Nephron (organoid): ENCODE results near the gene SLC8A1.

Experiments
- H3K27ac Mint-ChIP-seq, 3 experiments: 2 replicates each; pipeline ENCODE4 v1.8.0; 2020; ENCODE audit warnings: mixed read lengths in 3 of 3, mild to moderate bottlenecking in 2 of 3, moderate library complexity in 1 of 3
- H3K27me3 Mint-ChIP-seq: 2 replicates; pipeline ENCODE4 v1.8.0; 2021; ENCODE audit warnings: low read depth, mild to moderate bottlenecking, moderate library complexity, mixed read lengths
- H3K36me3 Mint-ChIP-seq: 2 replicates; pipeline ENCODE4 v1.8.0; 2020; ENCODE audit warnings: low read depth, mixed read lengths
- H3K4me1 Mint-ChIP-seq: 2 replicates; pipeline ENCODE4 v1.8.0; 2020; ENCODE audit warnings: mixed read lengths
- H3K4me3 Mint-ChIP-seq, 3 experiments: 2 replicates each; pipeline ENCODE4 v1.8.0; 2020; ENCODE audit warnings: mild to moderate bottlenecking in 3 of 3, mixed read lengths in 3 of 3, moderate library complexity in 2 of 3
- H3K9me3 Mint-ChIP-seq: 2 replicates; pipeline ENCODE4 v1.8.0; 2020; ENCODE audit warnings: mixed read lengths
- CTCF ChIP-seq, 3 experiments: fragments of 200-600 bp; sonication (generic); IDR thresholded peaks; one replicate each; pipeline ENCODE4 v1.5.0; 2021; ENCODE audit warnings: antibody characterized with exemption in 3 of 3; ENCODE audit not compliant: unreplicated experiment in 3 of 3

SLC8A1 gene

GRCh38 chr2:40108851-40109250 lies 343.0 kb downstream of the SLC8A1 start:
- H3K4me3 Mint-ChIP-seq: no peak overlapping the region
- no peaks in the 10 kb centered on the region for H3K4me1 Mint-ChIP-seq
- no peaks in the 10 kb centered on the region for H3K9me3 Mint-ChIP-seq
- H3K27me3 Mint-ChIP-seq: no peaks in the 10 kb centered on the region
- peaks cover 8% of the 10 kb centered on the region for H3K36me3 Mint-ChIP-seq
- no peak overlapping the region for H3K27ac Mint-ChIP-seq
- no peak for TF ChIP-seq CTCF (IDR thresholded peaks at IDR 0.05; ENCODE audit: unreplicated experiment in 3 of 3)

- H3K27ac Mint-ChIP-seq: no peak overlapping the region
- TF ChIP-seq CTCF (IDR thresholded peaks at IDR 0.05; ENCODE audit: unreplicated experiment in 3 of 3): no peak
- H3K36me3 Mint-ChIP-seq: no peaks in the 10 kb centered on the region
- H3K9me3 Mint-ChIP-seq: no peaks in the 10 kb centered on the region
- H3K4me3 Mint-ChIP-seq: no peak overlapping the region
- H3K4me1 Mint-ChIP-seq: peaks cover 3% of the 10 kb centered on the region
- no peaks in the 10 kb centered on the region for H3K27me3 Mint-ChIP-seq
These were observed 345.8 kb downstream of the SLC8A1 start for GRCh38 chr2:40106061-40106460.

GRCh38 chr2:40105593-40105992 lies 346.3 kb downstream of the SLC8A1 start:
- no peak for TF ChIP-seq CTCF (IDR thresholded peaks at IDR 0.05; ENCODE audit: unreplicated experiment in 3 of 3)
- Mint-ChIP-seq H3K36me3 (no peaks in the 10 kb centered on the region), H3K9me3 (no peaks in the 10 kb centered on the region), H3K27ac (no peak overlapping the region), H3K4me1 (peaks cover 7% of the 10 kb centered on the region), H3K27me3 (no peaks in the 10 kb centered on the region), H3K4me3 (no peak overlapping the region)

- no peak overlapping the region for H3K4me3 Mint-ChIP-seq
- no peaks in the 10 kb centered on the region for H3K36me3 Mint-ChIP-seq
- no peaks in the 10 kb centered on the region for H3K27me3 Mint-ChIP-seq
- H3K4me1 Mint-ChIP-seq: peaks cover 11% of the 10 kb centered on the region
- no peaks in the 10 kb centered on the region for H3K9me3 Mint-ChIP-seq
- no peak for TF ChIP-seq CTCF (IDR thresholded peaks at IDR 0.05; ENCODE audit: unreplicated experiment in 3 of 3)
- H3K27ac Mint-ChIP-seq: peak overlapping the region in 1 of 3 experiments; percentile 17
These were observed 348.3 kb downstream of the SLC8A1 start for GRCh38 chr2:40103590-40103989.

DNA sequence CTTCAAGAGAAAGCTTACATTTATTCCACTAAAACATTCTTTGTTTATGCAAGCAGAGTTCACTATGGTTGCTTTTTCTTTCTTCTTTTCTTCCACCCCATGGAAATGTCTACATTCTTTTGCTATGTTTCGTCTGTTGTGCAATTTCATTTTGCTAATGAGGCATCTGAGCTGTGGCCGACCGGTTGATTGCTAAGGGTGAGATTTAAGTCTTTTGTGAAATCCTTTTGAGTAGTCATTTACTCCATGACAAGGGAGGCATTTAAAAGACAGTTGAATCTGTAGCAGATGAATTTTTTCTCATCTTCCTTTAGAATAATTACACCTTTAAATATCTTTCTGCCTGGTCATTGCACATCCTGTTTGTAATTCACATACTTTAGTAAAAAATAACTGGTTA lies 348.7 kb downstream of the SLC8A1 start:
- H3K4me1 Mint-ChIP-seq: peaks cover 11% of the 10 kb centered on the region
- H3K9me3 Mint-ChIP-seq: no peaks in the 10 kb centered on the region
- H3K27me3 Mint-ChIP-seq: no peaks in the 10 kb centered on the region
- H3K27ac Mint-ChIP-seq: peak overlapping the region in 1 of 3 experiments; percentile 17
- H3K4me3 Mint-ChIP-seq: no peak overlapping the region
- no peak for TF ChIP-seq CTCF (IDR thresholded peaks at IDR 0.05; ENCODE audit: unreplicated experiment in 3 of 3)
- no peaks in the 10 kb centered on the region for H3K36me3 Mint-ChIP-seq

DNA sequence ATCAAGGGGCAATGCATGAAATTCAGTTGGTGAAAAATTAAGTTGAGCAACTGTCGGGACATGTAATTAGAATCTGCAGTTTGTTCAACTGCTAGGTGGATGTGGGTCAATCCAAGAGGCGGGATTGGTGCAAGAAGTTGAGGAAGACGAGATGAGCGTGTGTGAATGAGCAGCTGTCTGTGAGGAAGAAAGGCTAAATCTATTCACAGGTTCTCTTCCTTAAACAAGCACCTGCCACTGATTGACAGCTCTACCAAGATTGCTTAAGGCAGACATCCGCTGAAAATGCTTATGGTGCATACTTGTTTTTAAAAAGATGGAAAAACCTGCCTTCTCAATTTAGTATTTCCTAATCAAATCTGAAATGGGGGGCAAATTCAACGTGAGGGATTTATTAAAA lies 349.4 kb downstream of the SLC8A1 start:
- Mint-ChIP-seq H3K27ac (no peak overlapping the region), H3K9me3 (no peaks in the 10 kb centered on the region), H3K4me3 (no peak overlapping the region), H3K4me1 (peaks cover 11% of the 10 kb centered on the region), H3K36me3 (no peaks in the 10 kb centered on the region), H3K27me3 (no peaks in the 10 kb centered on the region)
- no peak for TF ChIP-seq CTCF (IDR thresholded peaks at IDR 0.05; ENCODE audit: unreplicated experiment in 3 of 3)
